ENCODE data around the gene RNASE12. TPM values are rescaled to one million over a fixed set of nuclear protein-coding genes. Genes with fewer than 3 reads are reported as not detected.

Gene RNASE12
- total RNA-seq = not detected

GRCh38 chr14:20591235-20591634, at the start of gene RNASE12:
Gene RNASE12 (minus strand): TSS chr14:20591376. CDS start chr14:20590723, 653 bp downstream.
- H3K36me3 ChIP-seq = no peaks in the 10 kb centered on the region
- intact Hi-C loops (cut with DNase I) = no loop called here
- no peaks in the 10 kb centered on the region for H3K9me3 ChIP-seq
- TF ChIP-seq POLR2A (IDR thresholded peaks at IDR 0.05) = no peak
- H3K4me1 ChIP-seq = no peaks in the 10 kb centered on the region
- no peak within 1 kb of the TSS for H3K4me3 ChIP-seq
- H3K27me3 ChIP-seq = no peaks in the 10 kb centered on the region
- DNase-seq (ENCODE audit: extremely low spot score in 2 of 2) = no peak
- no peak within 1 kb of the TSS for H3K27ac ChIP-seq

GRCh38 chr14:20632831-20633691, 41.9 kb upstream of the RNASE12 start:
- H3K36me3 ChIP-seq = no peaks in the 10 kb centered on the region
- intact Hi-C loops (cut with DNase I) = loop anchor here (5.0 kb wide), 1 partner anchor 49 kb away; the partner anchor contains the start of gene RNASE4
- H3K4me3 ChIP-seq = peak overlapping the region; percentile 30 to 32
- no peak overlapping the region for H3K27ac ChIP-seq
- H3K27me3 ChIP-seq = no peaks in the 10 kb centered on the region
- no peak for DNase-seq (ENCODE audit: extremely low spot score in 2 of 2)
- H3K4me1 ChIP-seq = peaks cover 25% of the 10 kb centered on the region
- no peaks in the 10 kb centered on the region for H3K9me3 ChIP-seq
- no peak for TF ChIP-seq POLR2A (IDR thresholded peaks at IDR 0.05)
- TF ChIP-seq POLR2AphosphoS5 (IDR thresholded peaks at IDR 0.05; ENCODE audit: insufficient read depth in 1 of 2, low read depth in 1 of 2) = peak in 1 of 2 donors; percentile 27

GRCh38 chr14:20632448-20632830, 41.3 kb upstream of the RNASE12 start:
- intact Hi-C loops (cut with DNase I) = loop anchor here (5.0 kb wide), 1 partner anchor 50 kb away; the partner anchor contains the start of gene RNASE4
- H3K27me3 ChIP-seq = no peaks in the 10 kb centered on the region

GRCh38 chr14:20631880-20632389, 40.8 kb upstream of the RNASE12 start:
- TF ChIP-seq POLR2A (IDR thresholded peaks at IDR 0.05) = no peak
- TF ChIP-seq POLR2AphosphoS5 (IDR thresholded peaks at IDR 0.05; ENCODE audit: insufficient read depth in 1 of 2, low read depth in 1 of 2) = no peak
- TF ChIP-seq CTCF (IDR thresholded peaks at IDR 0.05) = no peak
- H3K4me3 ChIP-seq = peak overlapping the region; percentile 30 to 32
- H3K9me3 ChIP-seq = no peaks in the 10 kb centered on the region
- H3K4me1 ChIP-seq = peaks cover 28% of the 10 kb centered on the region
- no peak for DNase-seq (ENCODE audit: extremely low spot score in 2 of 2)
- no peak overlapping the region for H3K27ac ChIP-seq
- intact Hi-C loops (cut with DNase I) = loop anchor here (5.0 kb wide), 1 partner anchor 50 kb away; the partner anchor contains the start of gene RNASE4
- H3K36me3 ChIP-seq = no peaks in the 10 kb centered on the region
- H3K27me3 ChIP-seq = no peaks in the 10 kb centered on the region

More at GRCh38 chr14:20632448-20632830, 41.3 kb upstream of the RNASE12 start:
- Histone ChIP-seq H3K9me3 (no peaks in the 10 kb centered on the region), H3K27ac (no peak overlapping the region), H3K36me3 (no peaks in the 10 kb centered on the region), H3K4me1 (peaks cover 25% of the 10 kb centered on the region), H3K4me3 (peak overlapping the region; percentile 30 to 32)
- TF ChIP-seq CTCF (IDR thresholded peaks at IDR 0.05) (no peak), POLR2AphosphoS5 (IDR thresholded peaks at IDR 0.05; ENCODE audit: insufficient read depth in 1 of 2, low read depth in 1 of 2) (no peak), POLR2A (IDR thresholded peaks at IDR 0.05) (no peak)
- DNase-seq (ENCODE audit: extremely low spot score in 2 of 2) = no peak

- Histone ChIP-seq H3K9me3 (no peaks in the 10 kb centered on the region), H3K27me3 (no peaks in the 10 kb centered on the region), H3K36me3 (no peaks in the 10 kb centered on the region), H3K4me3 (peak overlapping the region; percentile 30 to 45), H3K4me1 (peaks cover 35% of the 10 kb centered on the region), H3K27ac (peak overlapping the region; percentile 25)
- no peak for DNase-seq (ENCODE audit: extremely low spot score in 2 of 2)
- TF ChIP-seq CTCF (IDR thresholded peaks at IDR 0.05) (no peak), POLR2AphosphoS5 (IDR thresholded peaks at IDR 0.05; ENCODE audit: insufficient read depth in 1 of 2, low read depth in 1 of 2) (peak in 1 of 2 donors; percentile 51), POLR2A (IDR thresholded peaks at IDR 0.05) (no peak)
- intact Hi-C loops (cut with DNase I) = loop anchor here (5.0 kb wide), 1 partner anchor 51 kb away; the partner anchor contains the start of gene RNASE4
Observed at GRCh38 chr14:20631023-20631879, 40.1 kb upstream of the RNASE12 start.

Data from vagina (tissue), 2 donors.